ENCODE data around the gene IZUMO2.

DNA sequence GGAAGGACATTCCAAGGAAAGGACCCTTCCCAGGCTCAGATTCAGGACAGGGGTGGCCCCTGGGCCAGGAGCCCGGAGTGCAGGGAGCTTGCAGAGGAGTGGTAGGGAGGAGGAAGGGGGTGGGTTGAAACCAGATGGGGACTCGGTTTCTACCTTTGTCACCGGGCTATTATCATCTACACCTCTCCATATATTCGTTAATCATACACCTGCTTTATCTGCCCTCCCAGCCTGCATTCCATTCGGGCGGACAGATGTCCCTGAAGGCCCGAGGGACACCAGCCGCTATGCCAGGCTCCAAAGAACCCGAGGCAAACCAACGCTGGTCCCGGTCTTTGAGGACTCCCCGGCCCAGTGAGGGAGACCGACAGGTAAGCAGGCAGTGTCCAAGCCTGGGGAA is 24.9 kb upstream of the IZUMO2 start:
- TF ChIP-seq, protein P1, sequence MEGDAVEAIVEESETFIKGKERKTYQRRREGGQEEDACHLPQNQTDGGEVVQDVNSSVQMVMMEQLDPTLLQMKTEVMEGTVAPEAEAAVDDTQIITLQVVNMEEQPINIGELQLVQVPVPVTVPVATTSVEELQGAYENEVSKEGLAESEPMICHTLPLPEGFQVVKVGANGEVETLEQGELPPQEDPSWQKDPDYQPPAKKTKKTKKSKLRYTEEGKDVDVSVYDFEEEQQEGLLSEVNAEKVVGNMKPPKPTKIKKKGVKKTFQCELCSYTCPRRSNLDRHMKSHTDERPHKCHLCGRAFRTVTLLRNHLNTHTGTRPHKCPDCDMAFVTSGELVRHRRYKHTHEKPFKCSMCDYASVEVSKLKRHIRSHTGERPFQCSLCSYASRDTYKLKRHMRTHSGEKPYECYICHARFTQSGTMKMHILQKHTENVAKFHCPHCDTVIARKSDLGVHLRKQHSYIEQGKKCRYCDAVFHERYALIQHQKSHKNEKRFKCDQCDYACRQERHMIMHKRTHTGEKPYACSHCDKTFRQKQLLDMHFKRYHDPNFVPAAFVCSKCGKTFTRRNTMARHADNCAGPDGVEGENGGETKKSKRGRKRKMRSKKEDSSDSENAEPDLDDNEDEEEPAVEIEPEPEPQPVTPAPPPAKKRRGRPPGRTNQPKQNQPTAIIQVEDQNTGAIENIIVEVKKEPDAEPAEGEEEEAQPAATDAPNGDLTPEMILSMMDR (IDR thresholded peaks at IDR 0.05 in 4 of 5, conservative IDR thresholded peaks at IDR 0.05 in 1 of 5) = no peak
- no peak for TF ChIP-seq POLR2A (IDR thresholded peaks at IDR 0.05)

Measured in gastrocnemius medialis (tissue), 4 donors.